GM12864 (cell line): Measurements from ENCODE around the gene SLC22A13.

Source experiments
- DNase-seq: peaks from one replicate; pipeline ENCODE4 v3.0.0-alpha.2; 2011; ENCODE audit warnings: low read depth
- H3K4me3 ChIP-seq: 2 replicates; pipeline ENCODE4 v1.5.1; 2011; ENCODE audit warnings: mild to moderate bottlenecking, low read depth, low read length, control low read depth
- CTCF ChIP-seq: IDR thresholded peaks from 2 replicates; pipeline ENCODE4 v1.5.1; 2011; ENCODE audit warnings: low read depth, mild to moderate bottlenecking, moderate library complexity, low read length, control low read depth, inconsistent platforms; ENCODE audit errors: missing control alignments

SLC22A13 gene

DNA sequence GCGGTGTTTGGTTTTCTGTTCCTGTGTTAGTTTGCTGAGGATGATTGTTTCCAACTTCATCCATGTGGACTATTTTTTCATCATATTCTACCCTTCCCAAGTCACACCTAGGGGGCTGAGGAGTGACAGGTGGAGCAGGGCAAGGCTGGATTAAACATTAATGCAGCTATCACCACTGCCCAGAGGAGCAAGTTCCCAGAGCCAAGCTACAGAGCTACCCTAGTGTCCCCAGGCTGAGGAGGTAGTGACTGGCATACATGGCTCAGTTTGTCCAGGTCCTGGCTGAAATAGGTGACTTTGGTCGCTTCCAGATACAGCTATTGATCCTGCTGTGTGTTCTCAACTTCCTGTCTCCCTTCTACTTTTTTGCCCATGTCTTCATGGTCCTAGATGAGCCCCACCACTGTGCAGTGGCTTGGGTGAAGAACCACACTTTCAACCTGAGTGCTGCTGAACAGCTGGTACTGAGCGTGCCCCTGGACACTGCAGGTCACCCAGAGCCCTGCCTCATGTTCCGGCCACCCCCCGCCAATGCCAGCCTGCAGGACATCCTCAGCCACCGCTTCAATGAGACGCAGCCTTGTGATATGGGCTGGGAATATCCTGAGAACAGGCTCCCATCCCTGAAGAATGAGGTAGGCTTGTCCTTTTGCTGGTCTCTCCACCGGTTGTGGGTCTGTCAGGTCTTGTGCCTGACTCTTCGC, at the start of gene SLC22A13:
Gene SLC22A13 (plus strand): TSS at position 209 of the 704 bp plus-strand sequence. CDS start 49 bp downstream, at position 258.
- DNase-seq = no peak
- H3K4me3 ChIP-seq = no peak within 1 kb of the TSS
- no peak for TF ChIP-seq CTCF

DNA sequence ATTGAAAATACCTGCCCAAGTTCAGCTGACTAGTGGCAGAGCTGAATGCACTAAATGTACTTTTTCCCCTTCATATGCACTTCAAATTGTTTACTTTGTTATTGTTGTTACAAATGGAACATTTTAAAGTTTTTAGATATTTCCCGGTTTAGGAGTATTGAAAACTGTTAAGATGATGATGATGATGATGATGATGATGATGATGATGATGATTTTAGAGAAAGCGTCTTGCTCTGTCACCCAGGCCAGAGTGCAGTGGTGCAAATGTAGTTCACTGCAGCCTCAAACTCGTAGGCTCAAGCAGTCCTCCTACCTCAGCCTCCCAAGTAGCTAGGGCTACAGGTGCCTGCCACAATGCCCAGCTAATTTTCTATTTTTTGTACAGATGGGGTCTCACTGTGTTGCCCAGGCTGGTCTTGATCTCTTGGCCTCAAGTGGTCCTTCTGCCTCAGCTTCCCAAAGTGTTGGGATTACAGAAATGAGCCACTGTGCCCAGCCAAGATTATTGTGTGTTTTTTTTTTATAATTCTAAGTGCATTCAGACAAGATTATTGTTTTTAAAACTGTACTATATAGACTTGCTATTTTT, 45.9 kb upstream of the SLC22A13 start:
- no peak for TF ChIP-seq CTCF
- DNase-seq = no peak
- no peak overlapping the region for H3K4me3 ChIP-seq

- no peak overlapping the region for H3K4me3 ChIP-seq
- no peak for DNase-seq
- TF ChIP-seq CTCF = no peak
Observed at GRCh38 chr3:38221005-38221404, 44.6 kb upstream of the SLC22A13 start.

- DNase-seq = no peak
- no peak for TF ChIP-seq CTCF
- no peak overlapping the region for H3K4me3 ChIP-seq
Observed at GRCh38 chr3:38222032-38222634, 43.5 kb upstream of the SLC22A13 start.

- no peak overlapping the region for H3K4me3 ChIP-seq
- no peak for DNase-seq
- TF ChIP-seq CTCF = no peak
Observed at GRCh38 chr3:38224357-38224756, 41.3 kb upstream of the SLC22A13 start.

- H3K4me3 ChIP-seq = no peak overlapping the region
- no peak for TF ChIP-seq CTCF
- DNase-seq = no peak
Observed at GRCh38 chr3:38226273-38226672, 39.3 kb upstream of the SLC22A13 start.
